ENCODE data around the gene MARCKSL1. TPM values are rescaled to one million over a fixed set of nuclear protein-coding genes. Genes with fewer than 3 reads are reported as not detected.
A peak's percentile ranks its signal among the peaks of the same experiment; 100 is the strongest.
"Not testable (repeated sequence)": the region's sequence is repeated elsewhere in the genome, so short reads cannot be mapped to it uniquely, and the experiment has no call there.

Gene MARCKSL1
- total RNA-seq, 1 donor from 2014 or later: 103 TPM

DNA sequence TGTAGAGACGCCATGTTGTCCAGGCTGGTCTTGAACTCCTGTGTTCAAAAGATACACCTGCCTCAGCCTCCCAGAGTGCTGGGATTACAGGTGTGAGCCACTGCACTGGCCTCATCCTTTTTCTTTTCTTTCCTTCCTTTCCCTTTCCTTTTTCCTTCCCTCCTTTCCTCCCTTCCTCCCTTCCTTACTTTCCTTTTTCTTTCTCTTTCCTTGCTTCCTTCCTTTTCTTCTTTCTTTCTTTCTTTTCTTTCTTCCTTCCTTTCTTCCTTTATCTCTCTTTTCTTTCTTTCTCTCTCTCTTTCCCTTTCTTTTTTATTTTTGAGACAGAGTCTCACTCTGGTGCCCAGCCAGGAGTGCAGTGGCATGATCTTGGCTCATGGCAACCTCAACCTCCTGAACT, 20.4 kb upstream of the MARCKSL1 start:
- peaks cover 10% of the 10 kb centered on the region for H3K36me3 Mint-ChIP-seq (ENCODE audit: low read depth)
- H3K4me3 Mint-ChIP-seq (ENCODE audit: unreplicated experiment): no peak overlapping the region
- H3K9me3 Mint-ChIP-seq (ENCODE audit: low read depth): no peaks in the 10 kb centered on the region
- peaks cover 27% of the 10 kb centered on the region for H3K4me1 Mint-ChIP-seq (ENCODE audit: low read depth)
- no peak for TF ChIP-seq CTCF (IDR thresholded peaks at IDR 0.05)
- no peak for DNase-seq (ENCODE audit: low spot score)
- no peaks in the 10 kb centered on the region for H3K27me3 Mint-ChIP-seq (ENCODE audit: low read depth)
- no peak overlapping the region for H3K27ac Mint-ChIP-seq (ENCODE audit: unreplicated experiment)

- H3K36me3 Mint-ChIP-seq (ENCODE audit: low read depth); H3K4me3 Mint-ChIP-seq (ENCODE audit: unreplicated experiment); H3K27me3 Mint-ChIP-seq (ENCODE audit: low read depth); DNase-seq (ENCODE audit: low spot score); H3K9me3 Mint-ChIP-seq (ENCODE audit: low read depth); H3K27ac Mint-ChIP-seq (ENCODE audit: unreplicated experiment): not testable (repeated sequence)
- H3K4me1 Mint-ChIP-seq (ENCODE audit: low read depth): peaks cover 28% of the 10 kb centered on the region
Observed at GRCh38 chr1:32355778-32356177, 19.7 kb upstream of the MARCKSL1 start.

DNA sequence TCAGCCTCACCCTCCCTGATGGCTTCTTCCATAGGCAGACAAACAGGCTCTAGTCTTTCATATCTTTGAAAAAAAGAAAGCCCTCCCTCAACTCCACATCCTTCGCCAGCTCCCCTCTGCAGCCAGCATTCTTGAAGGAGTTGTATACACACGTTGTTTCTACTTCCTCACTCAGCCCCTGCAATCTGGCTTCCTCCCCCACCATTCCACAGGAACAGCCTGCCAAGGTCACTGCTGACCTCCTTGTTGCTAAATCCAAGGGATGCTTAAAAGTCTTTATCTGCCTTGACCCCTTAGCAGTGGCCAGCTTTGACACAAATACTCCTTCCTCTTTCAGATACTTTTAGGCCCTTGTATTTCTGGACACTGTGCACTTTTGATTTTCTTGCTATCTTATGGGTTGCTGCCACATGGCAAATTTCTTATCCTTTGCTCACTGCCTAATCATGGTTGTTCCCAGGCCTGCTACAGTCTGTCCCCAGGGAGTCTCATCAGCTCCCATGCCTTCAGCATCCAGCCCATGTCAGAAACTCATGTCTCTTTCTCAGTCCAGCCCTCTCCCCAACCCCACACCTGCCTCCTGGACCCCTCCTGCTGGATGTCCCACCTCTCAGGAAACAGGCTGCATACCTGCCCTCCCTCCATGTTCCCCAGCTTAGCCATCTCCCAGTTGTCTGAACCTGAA, 18.0 kb upstream of the MARCKSL1 start:
- H3K4me3 Mint-ChIP-seq (ENCODE audit: unreplicated experiment): peak overlapping the region; percentile 0
- H3K4me1 Mint-ChIP-seq (ENCODE audit: low read depth): peaks cover 39% of the 10 kb centered on the region
- H3K27ac Mint-ChIP-seq (ENCODE audit: unreplicated experiment): peak overlapping the region; percentile 8
- no peak for DNase-seq (ENCODE audit: low spot score)
- H3K27me3 Mint-ChIP-seq (ENCODE audit: low read depth): no peaks in the 10 kb centered on the region
- peaks cover 10% of the 10 kb centered on the region for H3K36me3 Mint-ChIP-seq (ENCODE audit: low read depth)
- no peak for TF ChIP-seq CTCF (IDR thresholded peaks at IDR 0.05)
- no peaks in the 10 kb centered on the region for H3K9me3 Mint-ChIP-seq (ENCODE audit: low read depth)

- Mint-ChIP-seq H3K36me3 (ENCODE audit: low read depth) (peaks cover 10% of the 10 kb centered on the region), H3K4me1 (ENCODE audit: low read depth) (peaks cover 41% of the 10 kb centered on the region), H3K4me3 (ENCODE audit: unreplicated experiment) (peak overlapping the region; percentile 9), H3K27ac (ENCODE audit: unreplicated experiment) (peak overlapping the region; percentile 8), H3K9me3 (ENCODE audit: low read depth) (no peaks in the 10 kb centered on the region), H3K27me3 (ENCODE audit: low read depth) (no peaks in the 10 kb centered on the region)
- DNase-seq (ENCODE audit: low spot score): no peak
- TF ChIP-seq CTCF (IDR thresholded peaks at IDR 0.05): no peak
Observed at GRCh38 chr1:32353431-32353830, 17.4 kb upstream of the MARCKSL1 start.

- H3K4me1 Mint-ChIP-seq (ENCODE audit: low read depth): peaks cover 41% of the 10 kb centered on the region
- peaks cover 10% of the 10 kb centered on the region for H3K36me3 Mint-ChIP-seq (ENCODE audit: low read depth)
- H3K4me3 Mint-ChIP-seq (ENCODE audit: unreplicated experiment): peak overlapping the region; percentile 78
- H3K27me3 Mint-ChIP-seq (ENCODE audit: low read depth): no peaks in the 10 kb centered on the region
- no peak for TF ChIP-seq CTCF (IDR thresholded peaks at IDR 0.05)
- no peak for DNase-seq (ENCODE audit: low spot score)
- H3K9me3 Mint-ChIP-seq (ENCODE audit: low read depth): no peaks in the 10 kb centered on the region
- peak overlapping the region; percentile 8 for H3K27ac Mint-ChIP-seq (ENCODE audit: unreplicated experiment)
Observed at GRCh38 chr1:32352831-32353383, 16.9 kb upstream of the MARCKSL1 start.
